A673 (cell line): ENCODE data around the gene INTU.

ENCODE experiments used
- CTCF ChIP-seq: fragments of 300-800, 200-600 bp; sonication (generic); conservative IDR thresholded peaks from 2 replicates; pipeline ENCODE4 v1.5.1; 2017; ENCODE audit warnings: low read depth, mild to moderate bottlenecking, antibody characterized with exemption, low read length, moderate library complexity, mixed read lengths
- EZH2 ChIP-seq: fragments of 200-600 bp; sonication (generic); IDR thresholded peaks from 2 replicates; pipeline ENCODE4 v1.6.1; 2017; ENCODE audit warnings: borderline replicate concordance, low read depth, mild to moderate bottlenecking, mixed read lengths, antibody characterized with exemption, low read length; ENCODE audit not compliant: poor library complexity, severe bottlenecking

DNA sequence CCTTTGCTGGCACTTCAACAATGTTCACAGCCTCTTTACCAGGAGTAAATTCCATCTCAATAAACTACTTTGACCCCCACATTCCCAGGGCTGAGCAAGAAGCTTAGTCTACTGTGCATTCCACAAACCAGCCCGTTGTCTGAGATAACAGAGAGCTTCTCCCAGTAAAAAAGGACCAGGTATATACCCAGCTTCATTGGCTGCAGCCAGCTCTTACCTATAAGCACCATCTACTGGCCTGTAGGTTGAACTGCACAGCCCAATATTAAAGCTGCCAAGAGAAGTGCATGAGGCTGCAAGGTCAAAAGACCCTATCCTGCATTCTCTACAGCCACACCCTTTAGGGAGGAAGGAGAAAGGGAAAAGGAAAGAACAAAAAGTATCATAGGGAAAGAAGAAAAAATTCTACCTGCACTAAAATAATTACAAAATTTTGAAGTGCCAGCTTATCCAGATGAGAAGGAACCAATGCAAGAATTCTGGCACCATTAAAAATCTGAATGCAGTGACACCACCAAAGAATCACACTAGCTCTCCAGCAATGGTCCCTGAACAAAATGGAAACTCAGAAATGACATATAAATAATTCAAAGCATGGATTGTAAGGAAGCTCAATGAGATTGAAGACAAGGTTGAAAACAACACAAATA is 45.7 kb upstream of the INTU start:
- TF ChIP-seq CTCF = peak; percentile 79
- no peak for TF ChIP-seq EZH2
